Stimulated activated CD4-positive, alpha-beta T cell treated with anti-CD3 and anti-CD28 coated beads, Interleukin-4, amount 100 ng/mL, for 1 hour (primary cell): ENCODE data around the gene TTPAL.
"Not testable (repeated sequence)": the region's sequence is repeated elsewhere in the genome, so short reads cannot be mapped to it uniquely, and the experiment has no call there.

Source experiments
- DNase-seq: peaks from one replicate; pipeline ENCODE4 v3.0.0-alpha.2; 2020

TTPAL gene

GRCh38 chr20:44470327-44470726 is 5.3 kb upstream of the TTPAL start:
- DNase-seq, result no peak

- no peak for DNase-seq
Observed at GRCh38 chr20:44471481-44471882, 4.2 kb upstream of the TTPAL start.

DNA sequence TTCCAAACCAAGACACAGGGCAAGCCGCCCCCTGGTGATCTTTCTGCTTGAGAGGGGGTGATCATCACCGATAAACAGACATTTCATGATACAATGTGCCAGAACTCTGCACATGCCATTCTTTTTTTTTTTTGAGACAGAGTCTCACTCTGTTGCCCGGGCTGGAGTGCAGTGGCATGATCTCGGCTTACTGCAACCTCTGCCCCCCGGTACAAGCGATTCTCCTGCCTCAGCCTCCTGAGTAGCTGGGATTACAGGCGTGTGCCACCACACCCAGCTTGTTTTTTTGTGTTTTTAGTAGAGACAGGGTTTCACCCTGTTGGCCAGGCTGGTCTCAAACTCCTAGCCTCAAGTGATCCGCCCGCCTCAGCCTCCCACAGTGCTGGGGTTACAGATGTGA is 3.4 kb upstream of the TTPAL start:
- not testable (repeated sequence) for DNase-seq

DNA sequence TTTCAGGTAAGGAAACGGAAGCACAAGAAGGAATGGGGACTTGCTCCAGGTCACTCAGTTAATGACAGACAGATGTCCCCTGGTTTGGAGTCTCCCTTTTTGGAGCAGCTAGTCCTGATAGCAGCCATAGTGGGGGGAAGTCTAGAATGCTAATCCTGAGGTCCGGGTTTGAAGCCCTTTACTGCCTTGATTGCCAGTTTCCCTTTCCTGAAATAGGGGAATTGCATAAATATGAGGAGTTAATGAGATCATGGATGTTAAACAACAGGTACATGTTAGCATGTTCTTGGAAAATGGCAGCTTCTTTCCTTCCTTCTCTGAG is 341 bp upstream of the TTPAL start:
- DNase-seq, result no peak

DNA sequence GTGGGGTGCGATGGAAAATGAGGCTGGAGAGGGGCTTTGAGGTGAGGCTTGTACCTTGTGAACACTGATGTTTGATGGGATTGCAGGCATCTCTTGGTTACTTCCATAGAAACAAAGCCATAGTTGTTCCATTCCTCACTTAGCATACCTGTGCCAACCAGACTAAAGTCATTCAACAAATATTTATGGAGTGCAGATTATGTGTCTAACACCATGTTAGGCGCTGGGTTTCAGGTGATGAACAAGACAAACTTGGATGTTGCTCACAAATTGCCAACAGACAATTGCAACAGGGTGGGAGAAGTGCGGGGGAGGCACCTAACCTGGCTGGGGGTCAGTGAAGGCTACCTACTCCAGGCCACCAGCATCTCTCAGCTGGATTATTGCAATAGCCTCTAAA is 1.5 kb downstream of the TTPAL start:
- DNase-seq, result no peak

DNA sequence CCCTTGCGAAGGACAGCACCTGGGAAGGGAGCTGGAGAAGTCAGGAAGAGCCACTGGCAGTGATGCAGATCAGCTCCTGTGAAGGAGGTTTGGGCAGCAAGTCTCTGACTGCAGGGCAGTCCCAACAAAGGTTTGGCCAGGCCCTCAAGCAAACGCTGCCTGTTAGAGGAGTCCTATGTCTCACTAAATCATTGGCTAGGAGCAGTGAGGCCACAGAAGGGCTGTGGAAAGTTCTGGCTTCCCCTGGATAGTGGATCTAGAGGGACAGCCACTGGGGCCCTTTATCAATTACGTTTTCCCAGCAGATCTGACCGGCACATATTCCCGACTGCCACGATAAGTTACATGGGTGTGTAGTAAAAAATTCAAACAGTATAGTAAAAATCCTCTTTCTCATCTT is 2.5 kb downstream of the TTPAL start:
- no peak for DNase-seq

- DNase-seq, result no peak
Observed at GRCh38 chr20:44479643-44480042, 4.0 kb downstream of the TTPAL start.

GRCh38 chr20:44480097-44480496 is 4.4 kb downstream of the TTPAL start:
- DNase-seq, result no peak

- no peak for DNase-seq
Observed at GRCh38 chr20:44481719-44482416, 6.2 kb downstream of the TTPAL start.

- no peak for DNase-seq
Observed at GRCh38 chr20:44483112-44483511, 7.4 kb downstream of the TTPAL start.

DNA sequence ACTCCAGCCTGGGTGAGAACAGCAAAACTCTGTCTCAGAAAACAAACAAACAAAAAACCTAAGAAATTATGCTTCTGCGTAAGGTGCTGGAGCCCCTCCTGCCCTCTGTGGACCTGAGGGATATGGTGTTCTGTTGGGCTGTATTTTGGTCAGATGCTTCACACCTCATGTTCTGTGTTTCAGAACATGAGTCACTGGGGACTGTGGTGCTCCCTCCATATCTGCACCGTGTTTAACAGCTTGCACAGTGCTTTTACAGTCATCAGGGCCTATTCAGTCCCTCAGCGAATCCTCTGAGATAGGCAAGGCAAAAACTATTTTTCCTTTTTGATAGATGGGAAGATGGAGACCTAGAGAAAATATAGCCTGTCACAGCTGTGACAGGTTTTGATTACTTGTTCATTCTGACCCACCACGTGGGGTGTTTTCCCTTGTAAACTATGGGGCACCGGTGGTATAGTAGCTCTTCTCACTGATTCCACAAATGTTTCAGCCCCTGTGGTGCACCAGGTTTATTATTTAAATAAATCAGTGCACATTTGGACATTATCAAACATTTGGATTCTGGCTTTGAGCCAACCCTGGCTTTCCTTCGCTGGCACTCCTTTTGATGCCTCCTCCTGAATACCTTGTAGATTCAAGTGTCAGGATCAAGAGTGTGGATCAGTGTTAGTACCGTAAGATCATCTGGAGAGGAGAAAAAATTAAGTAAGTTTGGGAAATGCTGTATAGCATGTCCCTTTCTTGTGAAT is 9.6 kb downstream of the TTPAL start:
- no peak for DNase-seq

- no peak for DNase-seq
Observed at GRCh38 chr20:44485830-44486198, 10.1 kb downstream of the TTPAL start.

- no peak for DNase-seq
Observed at GRCh38 chr20:44488551-44488950, 12.9 kb downstream of the TTPAL start.

- no peak for DNase-seq
Observed at GRCh38 chr20:44489223-44489622, 13.5 kb downstream of the TTPAL start.

GRCh38 chr20:44489931-44490330 is 14.3 kb downstream of the TTPAL start:
- no peak for DNase-seq

GRCh38 chr20:44491635-44492395 is 16.1 kb downstream of the TTPAL start:
- DNase-seq, result no peak

DNA sequence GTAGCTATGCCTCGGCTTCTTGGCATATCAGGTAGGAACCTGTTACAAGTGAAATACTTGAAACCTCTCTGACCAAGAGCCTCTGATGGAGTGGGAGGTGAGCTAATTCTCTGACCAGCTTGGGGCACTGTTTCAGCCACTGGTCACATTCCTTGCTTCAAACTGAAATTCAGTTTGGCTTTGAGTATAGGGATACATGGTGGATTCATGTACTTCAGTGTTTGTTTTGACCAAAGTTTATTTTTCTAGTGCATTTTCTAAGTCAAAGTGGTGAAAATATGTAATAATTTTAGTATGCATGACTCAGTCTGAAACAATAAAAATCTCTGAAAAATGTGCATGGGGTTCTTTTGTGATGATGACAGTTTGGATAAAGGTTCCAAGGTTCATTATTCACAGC is 18.6 kb downstream of the TTPAL start:
- no peak for DNase-seq

DNA sequence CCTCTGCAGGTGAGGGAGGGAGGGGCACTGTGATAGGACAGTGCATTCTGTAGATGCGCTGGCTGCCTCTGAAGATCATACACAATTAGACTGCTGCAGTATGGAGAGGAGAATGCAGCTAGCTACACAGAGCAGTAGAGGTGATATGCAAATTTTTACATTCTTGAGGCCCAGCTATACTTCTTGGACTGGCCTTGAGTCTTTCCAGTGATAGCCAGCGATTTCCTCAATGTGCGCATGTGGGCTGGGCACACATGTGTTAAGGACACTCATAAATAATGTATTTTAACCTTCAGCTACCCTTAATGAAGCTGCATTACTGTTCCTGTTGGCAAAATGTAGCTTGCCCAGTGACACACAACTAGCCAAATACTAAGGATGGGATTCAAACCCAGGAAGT is 19.0 kb downstream of the TTPAL start:
- no peak for DNase-seq

- no peak for DNase-seq
Observed at GRCh38 chr20:44495257-44495656, 19.6 kb downstream of the TTPAL start.

DNA sequence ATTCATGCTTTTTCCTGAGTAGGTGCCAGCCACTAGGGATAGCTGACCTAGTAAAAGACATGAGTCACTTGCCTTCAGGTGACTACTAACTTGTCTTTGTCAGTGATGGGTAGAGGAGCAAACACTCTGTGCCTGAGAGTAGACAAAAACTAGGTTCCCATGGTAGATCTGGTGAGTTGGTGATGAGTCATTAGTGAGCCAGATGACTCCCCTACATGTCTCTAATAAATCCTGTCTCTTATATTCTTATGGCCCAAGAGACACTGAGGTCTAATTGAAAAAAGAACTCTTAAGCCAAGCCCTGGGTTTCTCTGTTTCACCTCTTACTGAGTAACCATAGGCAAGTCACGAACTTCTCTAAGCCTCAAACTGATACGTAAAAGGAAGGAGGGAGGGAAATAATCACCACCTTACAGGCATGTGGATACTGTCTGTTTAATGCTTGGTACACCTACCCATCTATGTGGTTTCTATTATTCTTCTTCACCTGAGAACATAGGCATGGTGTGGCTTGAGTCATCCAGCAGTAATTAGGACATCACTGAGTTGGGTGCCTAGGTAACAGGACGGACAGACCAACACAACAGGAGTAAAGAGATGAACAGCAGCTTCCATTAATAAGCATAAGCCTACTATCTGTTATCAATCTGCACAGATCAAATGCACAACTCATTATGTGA is 20.3 kb downstream of the TTPAL start:
- DNase-seq, result no peak

GRCh38 chr20:44496976-44497375 is 21.3 kb downstream of the TTPAL start:
- DNase-seq, result peak; percentile 39

DNA sequence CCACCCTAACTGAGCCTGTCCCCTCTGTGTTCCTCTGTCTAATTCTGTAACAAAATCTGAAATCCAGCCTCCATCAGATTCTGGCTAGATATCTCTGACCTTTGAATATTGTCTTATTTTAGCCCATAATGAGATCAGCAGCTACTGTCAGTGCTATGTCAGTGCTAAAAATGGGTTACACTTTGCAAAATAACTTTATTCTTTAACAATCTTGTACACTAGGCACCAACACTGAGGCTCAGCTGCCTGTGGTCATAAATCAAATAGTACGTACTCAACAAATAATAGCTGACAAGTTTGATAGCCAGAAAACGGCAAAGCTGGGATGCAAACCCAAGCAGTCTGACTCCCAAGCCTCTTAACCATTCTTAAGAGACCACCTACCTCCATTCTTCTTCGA is 22.1 kb downstream of the TTPAL start:
- DNase-seq, result no peak

GRCh38 chr20:44500221-44500620 is 24.5 kb downstream of the TTPAL start:
- DNase-seq, result no peak

DNA sequence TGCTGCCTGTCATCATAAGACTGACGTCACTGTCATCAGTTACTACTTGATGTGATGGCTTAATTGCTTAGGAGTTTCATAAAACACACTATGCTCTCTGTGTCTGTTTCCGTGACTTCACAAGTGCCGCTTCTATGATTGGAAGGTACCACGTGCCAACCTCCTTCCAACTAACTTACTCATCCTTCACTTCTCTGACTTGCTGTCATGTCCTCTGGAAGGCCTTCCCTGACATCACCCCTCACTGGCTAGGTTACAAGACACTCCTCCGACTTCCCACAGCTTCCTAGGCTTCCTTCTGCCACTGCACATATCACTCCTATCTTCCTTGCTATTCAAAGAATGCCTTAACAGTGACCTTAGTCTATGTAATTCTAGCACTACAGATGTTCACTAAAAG is 25.8 kb downstream of the TTPAL start:
- no peak for DNase-seq
